SU-DHL-6 (cell line): ENCODE measurements around the gene GIMAP4.
"Not testable (repeated sequence)": the region's sequence is repeated elsewhere in the genome, so short reads cannot be mapped to it uniquely, and the experiment has no call there.

Source experiments
- H2AFZ ChIP-seq: fragments of 200-600 bp; sonication (generic); 2 replicates; pipeline ENCODE4 v1.6.1; 2014; ENCODE audit warnings: low read depth, mild to moderate bottlenecking, moderate library complexity, mixed read lengths, antibody characterized with exemption, low read length; ENCODE audit not compliant: severe bottlenecking
- H3F3A ChIP-seq: fragments of 200-600 bp; shearing (Covaris generic); 2 replicates; pipeline ENCODE4 v1.6.0; 2016; ENCODE audit warnings: antibody characterized with exemption, mild to moderate bottlenecking; ENCODE audit not compliant: insufficient read depth
- H3K27ac ChIP-seq: fragments of 200-600 bp; sonication (generic); 2 replicates; pipeline ENCODE4 v1.5.1; 2016; ENCODE audit warnings: low read depth, mild to moderate bottlenecking, low read length, moderate library complexity, mixed read lengths
- H3K27me3 ChIP-seq: fragments of 200-600 bp; sonication (generic), shearing (Covaris generic); 2 replicates; pipeline ENCODE4 v1.6.0; 2014; ENCODE audit warnings: mild to moderate bottlenecking, low read length
- H3K36me3 ChIP-seq: fragments of 200-600 bp; sonication (generic); 2 replicates; pipeline ENCODE4 v1.6.1; 2014; ENCODE audit warnings: mild to moderate bottlenecking, low read length, mixed read lengths
- H3K4me2 ChIP-seq: fragments of 300-600, 200-600 bp; shearing (Covaris generic), sonication (generic); 2 replicates; pipeline ENCODE4 v1.6.0; 2014; ENCODE audit warnings: low read length, low read depth, mild to moderate bottlenecking; ENCODE audit not compliant: poor library complexity, severe bottlenecking
- H3K4me3 ChIP-seq: fragments of 200-600 bp; sonication (generic); 2 replicates; pipeline ENCODE4 v1.5.1; 2014; ENCODE audit warnings: antibody characterized with exemption, low read length, mild to moderate bottlenecking, mixed read lengths; ENCODE audit not compliant: insufficient read depth, poor library complexity, severe bottlenecking
- H3K79me2 ChIP-seq: fragments of 200-600 bp; sonication (generic); 2 replicates; pipeline ENCODE4 v1.6.1; 2014; ENCODE audit warnings: mild to moderate bottlenecking, low read length, moderate library complexity; ENCODE audit not compliant: insufficient read depth
- H3K9ac ChIP-seq: fragments of 200-600 bp; sonication (generic); 2 replicates; pipeline ENCODE4 v1.7.0; 2014; ENCODE audit warnings: mild to moderate bottlenecking, low read length
- H3K9me2 ChIP-seq: fragments of 200-600 bp; sonication (generic); replicated peaks from 2 replicates; pipeline ENCODE4 v1.6.1; 2014; ENCODE audit warnings: low read length; ENCODE audit not compliant: insufficient read depth
- H3K9me3 ChIP-seq: fragments of 200-600 bp; sonication (generic); 2 replicates; pipeline ENCODE4 v1.6.1; 2014; ENCODE audit warnings: low read length, mixed read lengths; ENCODE audit not compliant: insufficient read depth
- H4K20me1 ChIP-seq: fragments of 200-600 bp; sonication (generic); 2 replicates; pipeline ENCODE4 v1.6.1; 2014; ENCODE audit warnings: low read depth, mild to moderate bottlenecking, antibody characterized with exemption, low read length, moderate library complexity, mixed read lengths
- EZH2phosphoT487 ChIP-seq: fragments of 200-600 bp; sonication (generic), shearing (Covaris generic); conservative IDR thresholded peaks from 2 replicates; pipeline ENCODE4 v1.6.1; 2018; ENCODE audit warnings: mild to moderate bottlenecking, antibody characterized with exemption, low read length, moderate library complexity, mixed read lengths
- TF ChIP-seq, protein P1 (sequence below): fragments of 200-600 bp; sonication (generic); IDR thresholded peaks from one replicate; pipeline ENCODE4 v1.5.1; 2017; ENCODE audit warnings: antibody characterized with exemption, mild to moderate bottlenecking, low read length, moderate library complexity; ENCODE audit not compliant: insufficient read depth, poor library complexity, severe bottlenecking

GIMAP4 gene

GRCh38 chr7:150570556-150571465 is 3.6 kb downstream of the GIMAP4 start:
- Histone ChIP-seq H2AFZ (no peak overlapping the region), H3K9me3 (no peaks in the 10 kb centered on the region), H3K27ac (no peak overlapping the region), H3K9ac (no peak overlapping the region), H3K36me3 (no peaks in the 10 kb centered on the region), H3K27me3 (no peaks in the 10 kb centered on the region; the same call in 1 of the 2 replicates), H3K79me2 (no peaks in the 10 kb centered on the region), H3K4me3 (no peak overlapping the region), H3K9me2 (no peaks in the 10 kb centered on the region), H3K4me2 (no peak overlapping the region), H3F3A (no peaks in the 10 kb centered on the region), H4K20me1 (no peaks in the 10 kb centered on the region)
- no peak for TF ChIP-seq EZH2phosphoT487
- TF ChIP-seq, protein P1, sequence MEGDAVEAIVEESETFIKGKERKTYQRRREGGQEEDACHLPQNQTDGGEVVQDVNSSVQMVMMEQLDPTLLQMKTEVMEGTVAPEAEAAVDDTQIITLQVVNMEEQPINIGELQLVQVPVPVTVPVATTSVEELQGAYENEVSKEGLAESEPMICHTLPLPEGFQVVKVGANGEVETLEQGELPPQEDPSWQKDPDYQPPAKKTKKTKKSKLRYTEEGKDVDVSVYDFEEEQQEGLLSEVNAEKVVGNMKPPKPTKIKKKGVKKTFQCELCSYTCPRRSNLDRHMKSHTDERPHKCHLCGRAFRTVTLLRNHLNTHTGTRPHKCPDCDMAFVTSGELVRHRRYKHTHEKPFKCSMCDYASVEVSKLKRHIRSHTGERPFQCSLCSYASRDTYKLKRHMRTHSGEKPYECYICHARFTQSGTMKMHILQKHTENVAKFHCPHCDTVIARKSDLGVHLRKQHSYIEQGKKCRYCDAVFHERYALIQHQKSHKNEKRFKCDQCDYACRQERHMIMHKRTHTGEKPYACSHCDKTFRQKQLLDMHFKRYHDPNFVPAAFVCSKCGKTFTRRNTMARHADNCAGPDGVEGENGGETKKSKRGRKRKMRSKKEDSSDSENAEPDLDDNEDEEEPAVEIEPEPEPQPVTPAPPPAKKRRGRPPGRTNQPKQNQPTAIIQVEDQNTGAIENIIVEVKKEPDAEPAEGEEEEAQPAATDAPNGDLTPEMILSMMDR, result no peak

DNA sequence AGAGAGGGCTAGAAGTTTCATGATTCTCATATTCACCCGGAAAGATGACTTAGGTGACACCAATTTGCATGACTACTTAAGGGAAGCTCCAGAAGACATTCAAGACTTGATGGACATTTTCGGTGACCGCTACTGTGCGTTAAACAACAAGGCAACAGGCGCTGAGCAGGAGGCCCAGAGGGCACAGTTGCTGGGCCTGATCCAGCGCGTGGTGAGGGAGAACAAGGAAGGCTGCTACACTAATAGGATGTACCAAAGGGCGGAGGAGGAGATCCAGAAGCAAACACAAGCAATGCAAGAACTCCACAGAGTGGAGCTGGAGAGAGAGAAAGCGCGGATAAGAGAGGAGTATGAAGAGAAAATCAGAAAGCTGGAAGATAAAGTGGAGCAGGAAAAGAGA is 5.3 kb downstream of the GIMAP4 start:
- no peaks in the 10 kb centered on the region for H3K79me2 ChIP-seq
- H3K27ac ChIP-seq, result no peak overlapping the region
- H3K4me3 ChIP-seq, result no peak overlapping the region
- no peaks in the 10 kb centered on the region for H3K9me2 ChIP-seq
- H3K4me2 ChIP-seq, result no peak overlapping the region
- no peaks in the 10 kb centered on the region for H4K20me1 ChIP-seq
- no peak overlapping the region for H2AFZ ChIP-seq
- no peaks in the 10 kb centered on the region for H3K36me3 ChIP-seq
- H3K9me3 ChIP-seq, result no peaks in the 10 kb centered on the region
- TF ChIP-seq, protein P1, result no peak
- TF ChIP-seq EZH2phosphoT487, result no peak
- H3F3A ChIP-seq, result no peaks in the 10 kb centered on the region
- no peak overlapping the region for H3K9ac ChIP-seq
- no peaks in the 10 kb centered on the region; the same call in 1 of the 2 replicates for H3K27me3 ChIP-seq

- not testable (repeated sequence) for H3K36me3 ChIP-seq, H3K9me3 ChIP-seq, H3K9me2 ChIP-seq, H3K4me2 ChIP-seq, H3K79me2 ChIP-seq, H3K27me3 ChIP-seq, H3K4me3 ChIP-seq, H3F3A ChIP-seq, H3K9ac ChIP-seq, H3K27ac ChIP-seq, H2AFZ ChIP-seq, H4K20me1 ChIP-seq
Measured at GRCh38 chr7:150579979-150580637, 12.9 kb downstream of the GIMAP4 start.
